Astrocyte (in vitro differentiated cells and primary cell): Measurements from ENCODE around the gene BANP. TPM values are rescaled to one million over a fixed set of nuclear protein-coding genes. Genes with fewer than 3 reads are reported as not detected.
"Not testable (repeated sequence)": the region's sequence is repeated elsewhere in the genome, so short reads cannot be mapped to it uniquely, and the experiment has no call there.

Experiments used
- DNase-seq: peaks from one replicate; pipeline ENCODE4 v3.0.0-alpha.2; 2010; ENCODE audit warnings: low read depth
- FAIRE-seq: peaks from 2 replicates; lab custom pipeline; 2011; peaks lifted over from hg19 to GRCh38; lab: Jason Lieb, UNC
- H2AFZ ChIP-seq: 2 replicates; pipeline ENCODE4 v1.6.0; 2012; ENCODE audit warnings: low read depth, low read length, inconsistent platforms
- H3K27ac ChIP-seq: 2 replicates; pipeline ENCODE4 v1.5.1; 2011; ENCODE audit warnings: low read depth, low read length, inconsistent platforms
- H3K27me3 ChIP-seq: 2 replicates; pipeline ENCODE4 v1.6.0; 2011; ENCODE audit warnings: low read length, inconsistent platforms; ENCODE audit not compliant: insufficient read depth
- H3K36me3 ChIP-seq: 2 replicates; pipeline ENCODE4 v1.5.1; 2011; ENCODE audit warnings: low read length, inconsistent platforms; ENCODE audit not compliant: insufficient read depth
- H3K4me1 ChIP-seq: 2 replicates; pipeline ENCODE4 v1.5.1; 2011; ENCODE audit warnings: low read length, inconsistent platforms; ENCODE audit not compliant: insufficient read depth
- H3K4me2 ChIP-seq: 2 replicates; pipeline ENCODE4 v1.6.0; 2012; ENCODE audit warnings: low read length, inconsistent platforms
- H3K4me3 ChIP-seq: 2 replicates; pipeline ENCODE4 v1.5.1; 2011; ENCODE audit warnings: low read depth, mild to moderate bottlenecking, low read length, inconsistent platforms; ENCODE audit not compliant: insufficient read depth
- H3K79me2 ChIP-seq: 2 replicates; pipeline ENCODE4 v1.6.0; 2012; ENCODE audit warnings: mild to moderate bottlenecking, low read length, inconsistent platforms; ENCODE audit not compliant: insufficient read depth
- H3K9ac ChIP-seq: 2 replicates; pipeline ENCODE4 v1.6.0; 2012; ENCODE audit warnings: mild to moderate bottlenecking, low read length, inconsistent platforms
- H3K9me3 ChIP-seq: 2 replicates; pipeline ENCODE4 v1.5.1; 2012; ENCODE audit warnings: low read depth, mild to moderate bottlenecking, low read length, inconsistent platforms; ENCODE audit not compliant: insufficient read depth
- H4K20me1 ChIP-seq: 2 replicates; pipeline ENCODE4 v1.6.0; 2012; ENCODE audit warnings: low read length, inconsistent platforms; ENCODE audit not compliant: insufficient read depth
- H3K27ac Mint-ChIP-seq: one replicate; pipeline ENCODE4 v1.8.0; 2021; ENCODE audit warnings: mild to moderate bottlenecking, mixed read lengths; ENCODE audit not compliant: unreplicated experiment
- H3K27me3 Mint-ChIP-seq: one replicate; pipeline ENCODE4 v1.8.0; 2021; ENCODE audit warnings: low read depth, mixed read lengths; ENCODE audit not compliant: unreplicated experiment
- H3K36me3 Mint-ChIP-seq: one replicate; pipeline ENCODE4 v1.8.0; 2021; ENCODE audit warnings: low read depth, mixed read lengths; ENCODE audit not compliant: unreplicated experiment
- H3K4me1 Mint-ChIP-seq: one replicate; pipeline ENCODE4 v1.8.0; 2021; ENCODE audit warnings: low read depth, mixed read lengths; ENCODE audit not compliant: unreplicated experiment
- H3K4me3 Mint-ChIP-seq: one replicate; pipeline ENCODE4 v1.8.0; 2021; ENCODE audit warnings: mild to moderate bottlenecking, moderate library complexity, mixed read lengths; ENCODE audit not compliant: unreplicated experiment
- H3K9me3 Mint-ChIP-seq: one replicate; pipeline ENCODE4 v1.8.0; 2021; ENCODE audit warnings: mild to moderate bottlenecking, mixed read lengths; ENCODE audit not compliant: unreplicated experiment
- EZH2 ChIP-seq: IDR thresholded peaks from 2 replicates; pipeline ENCODE4 v1.6.1; 2012; ENCODE audit warnings: mild to moderate bottlenecking, low read length, inconsistent platforms; ENCODE audit not compliant: insufficient read depth
- total RNA-seq: library from RNA; stranded (reverse); gene quantifications from 2 replicates; pipeline ENCODE4 v1.2.1, GENCODE V29; 2021
- TF ChIP-seq, protein P1 (sequence below): IDR thresholded peaks from 2 replicates; pipeline ENCODE4 v1.5.1; 2011; ENCODE audit warnings: low read depth, mild to moderate bottlenecking, inconsistent platforms, low read length, moderate library complexity; ENCODE audit not compliant: insufficient read depth

BANP gene
- total RNA-seq, 1 donor from 2014 or later, result 28.9 TPM

DNA sequence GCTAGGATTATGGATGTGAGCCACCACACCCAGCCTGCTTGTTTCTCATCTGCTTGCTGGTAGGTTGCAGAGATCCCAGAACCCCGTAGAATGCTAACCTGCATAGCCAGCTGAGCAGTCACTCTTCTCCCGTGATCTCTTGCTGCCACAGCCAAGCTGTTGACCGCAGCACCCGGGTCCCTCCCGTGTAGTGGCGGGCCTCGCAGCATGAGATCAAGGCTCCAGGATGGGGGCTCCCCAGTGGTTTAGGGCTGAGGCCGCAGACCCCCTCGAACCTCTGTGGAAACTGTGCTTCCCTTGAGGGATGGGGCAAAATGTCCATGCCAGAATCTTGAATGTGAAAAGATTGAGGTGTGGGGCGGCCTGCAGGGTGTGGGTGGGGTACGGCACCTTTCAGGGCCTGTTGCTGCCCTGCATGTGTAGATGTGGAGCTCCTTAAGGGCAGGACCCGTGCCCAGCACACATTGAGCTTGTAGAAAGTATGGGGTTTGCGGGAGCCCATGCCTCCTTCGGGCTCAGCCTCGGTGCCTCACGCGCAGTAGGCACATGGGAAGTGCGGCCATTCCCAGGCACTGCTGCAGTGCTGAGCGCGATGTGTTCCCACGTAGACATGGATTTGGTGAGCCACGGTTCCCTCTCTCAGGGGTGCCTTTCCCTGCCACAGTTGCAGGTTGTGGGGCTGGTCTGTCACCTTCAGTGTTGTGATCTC is 99.9 kb downstream of the BANP start:
- Mint-ChIP-seq H3K27ac (no peak overlapping the region), H3K4me1 (peaks cover 6% of the 10 kb centered on the region), H3K9me3 (no peaks in the 10 kb centered on the region), H3K36me3 (peaks cover 9% of the 10 kb centered on the region), H3K4me3 (no peak overlapping the region), H3K27me3 (no peaks in the 10 kb centered on the region)
- Histone ChIP-seq H3K79me2 (no peaks in the 10 kb centered on the region), H4K20me1 (no peaks in the 10 kb centered on the region), H3K4me3 (no peak overlapping the region), H3K4me2 (no peak overlapping the region), H2AFZ (no peak overlapping the region), H3K27ac (no peak overlapping the region), H3K9ac (no peak overlapping the region), H3K36me3 (no peaks in the 10 kb centered on the region), H3K27me3 (no peaks in the 10 kb centered on the region), H3K4me1 (no peaks in the 10 kb centered on the region), H3K9me3 (no peaks in the 10 kb centered on the region)
- DNase-seq, result no peak
- no peak for TF ChIP-seq EZH2
- TF ChIP-seq, protein P1, sequence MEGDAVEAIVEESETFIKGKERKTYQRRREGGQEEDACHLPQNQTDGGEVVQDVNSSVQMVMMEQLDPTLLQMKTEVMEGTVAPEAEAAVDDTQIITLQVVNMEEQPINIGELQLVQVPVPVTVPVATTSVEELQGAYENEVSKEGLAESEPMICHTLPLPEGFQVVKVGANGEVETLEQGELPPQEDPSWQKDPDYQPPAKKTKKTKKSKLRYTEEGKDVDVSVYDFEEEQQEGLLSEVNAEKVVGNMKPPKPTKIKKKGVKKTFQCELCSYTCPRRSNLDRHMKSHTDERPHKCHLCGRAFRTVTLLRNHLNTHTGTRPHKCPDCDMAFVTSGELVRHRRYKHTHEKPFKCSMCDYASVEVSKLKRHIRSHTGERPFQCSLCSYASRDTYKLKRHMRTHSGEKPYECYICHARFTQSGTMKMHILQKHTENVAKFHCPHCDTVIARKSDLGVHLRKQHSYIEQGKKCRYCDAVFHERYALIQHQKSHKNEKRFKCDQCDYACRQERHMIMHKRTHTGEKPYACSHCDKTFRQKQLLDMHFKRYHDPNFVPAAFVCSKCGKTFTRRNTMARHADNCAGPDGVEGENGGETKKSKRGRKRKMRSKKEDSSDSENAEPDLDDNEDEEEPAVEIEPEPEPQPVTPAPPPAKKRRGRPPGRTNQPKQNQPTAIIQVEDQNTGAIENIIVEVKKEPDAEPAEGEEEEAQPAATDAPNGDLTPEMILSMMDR, result no peak
- FAIRE-seq, result no peak

DNA sequence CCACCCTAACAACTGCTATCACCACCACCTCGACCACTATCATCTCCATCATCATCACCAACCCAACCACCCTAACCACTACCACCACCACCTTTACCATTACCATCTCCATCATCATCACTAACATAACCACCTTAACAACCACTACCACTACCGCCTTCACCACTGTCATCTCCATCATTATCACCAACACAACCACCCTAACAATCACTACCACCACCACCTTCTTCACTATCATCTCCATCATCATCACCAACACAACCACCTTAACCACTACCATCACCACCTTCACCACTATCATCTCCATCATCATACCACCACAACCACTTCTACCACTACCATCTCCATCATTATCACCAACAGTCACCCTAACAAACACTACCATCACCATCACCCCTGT is 101.4 kb downstream of the BANP start:
- no peaks in the 10 kb centered on the region for H3K79me2 ChIP-seq
- H3K4me3 ChIP-seq, result no peak overlapping the region
- no peak overlapping the region for H3K27ac ChIP-seq
- peaks cover 8% of the 10 kb centered on the region for H3K4me1 Mint-ChIP-seq
- H3K4me1 ChIP-seq, result no peaks in the 10 kb centered on the region
- H3K27ac Mint-ChIP-seq, result no peak overlapping the region
- no peak overlapping the region for H3K9ac ChIP-seq
- H3K36me3 ChIP-seq, result no peaks in the 10 kb centered on the region
- H3K9me3 Mint-ChIP-seq, result no peaks in the 10 kb centered on the region
- H3K4me3 Mint-ChIP-seq, result no peak overlapping the region
- no peak for DNase-seq
- no peaks in the 10 kb centered on the region for H3K27me3 Mint-ChIP-seq
- no peaks in the 10 kb centered on the region for H3K9me3 ChIP-seq
- FAIRE-seq, result no peak
- H3K4me2 ChIP-seq, result no peak overlapping the region
- H4K20me1 ChIP-seq, result no peaks in the 10 kb centered on the region
- H3K36me3 Mint-ChIP-seq, result peaks cover 13% of the 10 kb centered on the region
- no peaks in the 10 kb centered on the region for H3K27me3 ChIP-seq
- no peak overlapping the region for H2AFZ ChIP-seq
- no peak for TF ChIP-seq EZH2
- TF ChIP-seq, protein P1, result no peak

DNA sequence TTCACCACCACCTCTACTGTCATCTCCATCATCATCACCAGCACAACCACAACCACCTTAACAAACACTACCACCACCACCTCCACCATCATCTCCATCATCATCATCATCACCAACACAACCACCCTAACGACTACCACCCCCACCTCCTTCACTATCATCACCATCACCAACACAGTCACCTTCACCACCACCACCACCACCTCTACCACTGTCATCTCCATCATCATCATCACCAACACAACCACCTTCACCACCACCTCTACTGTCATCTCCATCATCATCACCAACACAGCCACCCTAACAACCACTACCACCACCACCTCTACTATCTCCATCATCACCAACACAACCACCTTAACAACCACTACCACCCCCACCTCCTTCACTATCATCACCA is 102.2 kb downstream of the BANP start:
- not testable (repeated sequence) for H3K4me1 ChIP-seq, H3K4me1 Mint-ChIP-seq, H3K27ac Mint-ChIP-seq, DNase-seq, H3K4me3 Mint-ChIP-seq, H3K27ac ChIP-seq, H3K4me2 ChIP-seq, FAIRE-seq, H3K9me3 ChIP-seq, H3K4me3 ChIP-seq, H4K20me1 ChIP-seq, H2AFZ ChIP-seq, H3K9me3 Mint-ChIP-seq, H3K79me2 ChIP-seq, H3K27me3 ChIP-seq, H3K9ac ChIP-seq, H3K36me3 ChIP-seq, H3K27me3 Mint-ChIP-seq
- peaks cover 18% of the 10 kb centered on the region for H3K36me3 Mint-ChIP-seq
